ENCODE results near the gene SLC2A4.
A peak's percentile ranks its signal among the peaks of the same experiment; 100 is the strongest.

- no peak for TF ChIP-seq CTCF (IDR thresholded peaks at IDR 0.05)
- TF ChIP-seq EP300 (IDR thresholded peaks at IDR 0.05), result no peak
- TF ChIP-seq CEBPB (IDR thresholded peaks at IDR 0.05), result no peak
- no peak for TF ChIP-seq CHD4 (IDR thresholded peaks at IDR 0.05; ENCODE audit: borderline replicate concordance)
- no peak for TF ChIP-seq RFX5 (IDR thresholded peaks at IDR 0.05)
- 0 out of 2 replicates have a peak, but pooled peaks have one; percentile 2 for TF ChIP-seq USF2 (IDR thresholded peaks at IDR 0.05)
- TF ChIP-seq POLR2A (IDR thresholded peaks at IDR 0.05; ENCODE audit: low read length), result no peak
- no peak for TF ChIP-seq HDAC2 (IDR thresholded peaks at IDR 0.05)
- no peak for TF ChIP-seq NPAS2 (CRISPR knock-in tag; IDR thresholded peaks at IDR 0.05; ENCODE audit: borderline replicate concordance)
- TF ChIP-seq NFE2L2 (conservative IDR thresholded peaks at IDR 0.05; ENCODE audit: low read length), result no peak
- peak; percentile 81 for TF ChIP-seq PHF8 (IDR thresholded peaks at IDR 0.05; ENCODE audit: borderline replicate concordance, low read depth)
Observed at GRCh38 chr17:7241783-7242716, 39.5 kb upstream of the SLC2A4 start, which contains the start of gene GABARAP.
